ENCODE measurements around the gene SH3RF3. TPM values are rescaled to one million over a fixed set of nuclear protein-coding genes. Genes with fewer than 3 reads are reported as not detected.

Gene SH3RF3
- polyA plus RNA-seq, 2 donors = 1.1 to 1.3 TPM

GRCh38 chr2:109402980-109403840, 274.2 kb downstream of the SH3RF3 start:
- WGBS, 2 donors = 66 to 72% methylated on average over 17 of the region's 17 CpGs
- Histone ChIP-seq H3K36me3 (ENCODE audit: control insufficient read depth in 2 of 2, insufficient read depth in 2 of 2, low read length in 1 of 2) (peaks cover 0 to 2% of the 10 kb centered on the region in 2 donors), H3K9me3 (ENCODE audit: control insufficient read depth in 2 of 2, insufficient read depth in 1 of 2, low read depth in 1 of 2, low read length in 1 of 2) (no peaks in the 10 kb centered on the region), H3K27ac (ENCODE audit: low read depth in 2 of 2, low read length in 1 of 2) (no peak overlapping the region), H3K27me3 (ENCODE audit: control insufficient read depth in 1 of 2, insufficient read depth in 2 of 2, low read length in 2 of 2) (no peaks in the 10 kb centered on the region), H3K4me1 (ENCODE audit: control insufficient read depth in 2 of 2, insufficient read depth in 2 of 2, low read length in 1 of 2) (peaks cover 2 to 15% of the 10 kb centered on the region in 2 donors), H3K4me3 (ENCODE audit: low read depth in 1 of 2, low read length in 2 of 2) (no peak overlapping the region)

DNA sequence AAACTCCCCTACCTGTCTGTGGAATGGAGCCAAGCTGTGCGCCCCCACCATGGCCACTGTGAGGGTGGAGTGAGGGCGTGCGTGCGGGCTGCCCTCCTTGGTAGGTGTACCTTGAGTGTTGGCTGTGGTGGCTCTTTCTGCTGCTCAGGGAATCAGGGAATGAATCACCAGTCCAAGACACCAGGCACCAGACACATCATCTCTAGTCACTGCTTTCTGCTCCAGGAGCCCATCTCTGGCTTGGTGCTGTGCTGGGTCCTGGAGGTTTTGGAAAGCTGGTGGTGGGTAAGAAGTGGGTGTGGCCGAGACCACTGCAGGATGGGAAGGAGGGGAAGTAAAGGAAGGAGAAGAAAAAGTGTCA, 274.8 kb downstream of the SH3RF3 start:
- no peaks in the 10 kb centered on the region for H3K9me3 ChIP-seq (ENCODE audit: control insufficient read depth in 2 of 2, insufficient read depth in 1 of 2, low read depth in 1 of 2, low read length in 1 of 2)
- H3K27ac ChIP-seq (ENCODE audit: low read depth in 2 of 2, low read length in 1 of 2) = no peak overlapping the region
- H3K4me1 ChIP-seq (ENCODE audit: control insufficient read depth in 2 of 2, insufficient read depth in 2 of 2, low read length in 1 of 2) = peaks cover 2 to 17% of the 10 kb centered on the region in 2 donors
- H3K4me3 ChIP-seq (ENCODE audit: low read depth in 1 of 2, low read length in 2 of 2) = no peak overlapping the region
- 78 to 86% methylated on average over 5 of the region's 5 CpGs for WGBS, 2 donors
- peaks cover 0 to 2% of the 10 kb centered on the region in 2 donors for H3K36me3 ChIP-seq (ENCODE audit: control insufficient read depth in 2 of 2, insufficient read depth in 2 of 2, low read length in 1 of 2)
- no peaks in the 10 kb centered on the region for H3K27me3 ChIP-seq (ENCODE audit: control insufficient read depth in 1 of 2, insufficient read depth in 2 of 2, low read length in 2 of 2)

- H3K4me1 ChIP-seq (ENCODE audit: control insufficient read depth in 2 of 2, insufficient read depth in 2 of 2, low read length in 1 of 2) = peaks cover 2 to 17% of the 10 kb centered on the region in 2 donors
- 94 to 96% methylated on average over 6 of the region's 6 CpGs for WGBS, 2 donors
Measured at GRCh38 chr2:109404681-109405080, 275.7 kb downstream of the SH3RF3 start.

DNA sequence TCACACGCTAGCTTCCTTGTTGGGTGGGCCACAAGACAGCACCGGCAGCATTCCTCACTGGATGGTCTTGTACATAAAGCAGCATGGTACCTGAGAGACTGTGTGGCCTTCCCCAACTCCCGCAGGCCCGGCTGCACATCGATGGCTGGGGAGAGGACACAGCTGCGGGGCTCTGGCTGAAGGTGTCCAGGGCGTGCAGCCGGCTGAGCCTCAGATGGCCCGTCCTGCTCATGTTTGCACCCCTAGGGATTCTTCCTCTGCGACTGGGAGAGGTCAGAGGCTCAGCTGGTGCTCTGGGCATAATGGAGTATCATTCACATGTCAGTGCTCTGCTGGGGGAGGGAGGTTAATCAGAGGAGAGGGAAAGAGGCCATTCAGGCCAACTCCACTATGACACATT, 276.9 kb downstream of the SH3RF3 start:
- Histone ChIP-seq H3K9me3 (ENCODE audit: control insufficient read depth in 2 of 2, insufficient read depth in 1 of 2, low read depth in 1 of 2, low read length in 1 of 2) (no peaks in the 10 kb centered on the region), H3K27me3 (ENCODE audit: control insufficient read depth in 1 of 2, insufficient read depth in 2 of 2, low read length in 2 of 2) (no peaks in the 10 kb centered on the region), H3K36me3 (ENCODE audit: control insufficient read depth in 2 of 2, insufficient read depth in 2 of 2, low read length in 1 of 2) (no peaks in the 10 kb centered on the region), H3K4me3 (ENCODE audit: low read depth in 1 of 2, low read length in 2 of 2) (no peak overlapping the region), H3K27ac (ENCODE audit: low read depth in 2 of 2, low read length in 1 of 2) (no peak overlapping the region), H3K4me1 (ENCODE audit: control insufficient read depth in 2 of 2, insufficient read depth in 2 of 2, low read length in 1 of 2) (peaks cover 2 to 17% of the 10 kb centered on the region in 2 donors)
- WGBS, 2 donors = 92 to 93% methylated on average over 10 of the region's 10 CpGs

More at GRCh38 chr2:109404681-109405080, 275.7 kb downstream of the SH3RF3 start:
- H3K27me3 ChIP-seq (ENCODE audit: control insufficient read depth in 1 of 2, insufficient read depth in 2 of 2, low read length in 2 of 2) = no peaks in the 10 kb centered on the region
- H3K27ac ChIP-seq (ENCODE audit: low read depth in 2 of 2, low read length in 1 of 2) = no peak overlapping the region
- no peaks in the 10 kb centered on the region for H3K9me3 ChIP-seq (ENCODE audit: control insufficient read depth in 2 of 2, insufficient read depth in 1 of 2, low read depth in 1 of 2, low read length in 1 of 2)
- no peak overlapping the region for H3K4me3 ChIP-seq (ENCODE audit: low read depth in 1 of 2, low read length in 2 of 2)
- peaks cover 0 to 1% of the 10 kb centered on the region in 2 donors for H3K36me3 ChIP-seq (ENCODE audit: control insufficient read depth in 2 of 2, insufficient read depth in 2 of 2, low read length in 1 of 2)

GRCh38 chr2:109406301-109406700, 277.3 kb downstream of the SH3RF3 start:
- H3K36me3 ChIP-seq (ENCODE audit: control insufficient read depth in 2 of 2, insufficient read depth in 2 of 2, low read length in 1 of 2) = no peaks in the 10 kb centered on the region

DNA sequence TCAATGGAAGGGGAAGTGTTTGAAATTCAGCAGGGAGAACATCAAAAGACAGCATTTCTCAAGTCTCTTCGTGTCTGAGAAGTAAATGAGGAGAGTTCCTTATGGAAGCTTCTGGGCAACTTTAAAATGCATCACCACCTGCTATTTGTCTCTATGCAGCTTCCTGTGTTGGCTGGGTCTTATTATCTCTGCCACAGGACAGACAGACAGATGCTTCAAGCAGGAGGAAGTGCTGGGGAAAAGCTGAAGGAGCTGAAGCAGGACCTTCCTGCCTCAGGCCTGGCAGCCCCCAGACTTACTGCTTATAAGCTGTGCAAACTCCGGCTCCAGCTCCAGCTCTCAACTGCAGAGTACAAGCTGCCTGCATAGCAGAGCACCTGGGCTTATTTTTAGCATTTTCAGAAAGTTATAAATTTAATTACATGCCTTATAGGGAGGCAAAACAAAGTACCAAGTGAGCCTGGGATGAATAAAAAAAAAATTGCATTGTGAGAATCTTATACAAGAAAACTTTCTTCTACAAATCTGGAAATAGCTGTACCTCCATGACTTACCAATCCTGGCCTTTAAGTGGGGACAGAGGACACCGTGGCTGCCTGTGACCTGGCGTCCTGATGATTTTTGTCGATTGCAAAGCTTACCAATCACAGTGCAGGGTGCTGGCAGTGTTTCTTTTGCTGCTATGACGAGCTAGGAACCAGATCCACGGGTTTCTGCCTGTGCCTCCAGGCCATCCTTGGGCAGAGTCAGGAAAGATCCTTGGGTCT, 278.5 kb downstream of the SH3RF3 start:
- WGBS, 2 donors = 51 to 62% methylated on average over 7 of the region's 7 CpGs
- Histone ChIP-seq H3K4me1 (ENCODE audit: control insufficient read depth in 2 of 2, insufficient read depth in 2 of 2, low read length in 1 of 2) (peaks cover 2 to 19% of the 10 kb centered on the region in 2 donors), H3K27me3 (ENCODE audit: control insufficient read depth in 1 of 2, insufficient read depth in 2 of 2, low read length in 2 of 2) (no peaks in the 10 kb centered on the region), H3K36me3 (ENCODE audit: control insufficient read depth in 2 of 2, insufficient read depth in 2 of 2, low read length in 1 of 2) (no peaks in the 10 kb centered on the region), H3K4me3 (ENCODE audit: low read depth in 1 of 2, low read length in 2 of 2) (no peak overlapping the region), H3K27ac (ENCODE audit: low read depth in 2 of 2, low read length in 1 of 2) (no peak overlapping the region), H3K9me3 (ENCODE audit: control insufficient read depth in 2 of 2, insufficient read depth in 1 of 2, low read depth in 1 of 2, low read length in 1 of 2) (no peaks in the 10 kb centered on the region)

More at GRCh38 chr2:109406301-109406700, 277.3 kb downstream of the SH3RF3 start:
- Histone ChIP-seq H3K4me1 (ENCODE audit: control insufficient read depth in 2 of 2, insufficient read depth in 2 of 2, low read length in 1 of 2) (peaks cover 2 to 19% of the 10 kb centered on the region in 2 donors), H3K27me3 (ENCODE audit: control insufficient read depth in 1 of 2, insufficient read depth in 2 of 2, low read length in 2 of 2) (no peaks in the 10 kb centered on the region), H3K4me3 (ENCODE audit: low read depth in 1 of 2, low read length in 2 of 2) (no peak overlapping the region), H3K9me3 (ENCODE audit: control insufficient read depth in 2 of 2, insufficient read depth in 1 of 2, low read depth in 1 of 2, low read length in 1 of 2) (no peaks in the 10 kb centered on the region), H3K27ac (ENCODE audit: low read depth in 2 of 2, low read length in 1 of 2) (no peak overlapping the region)
- WGBS, 2 donors = 57 to 61% methylated on average over 8 of the region's 8 CpGs

DNA sequence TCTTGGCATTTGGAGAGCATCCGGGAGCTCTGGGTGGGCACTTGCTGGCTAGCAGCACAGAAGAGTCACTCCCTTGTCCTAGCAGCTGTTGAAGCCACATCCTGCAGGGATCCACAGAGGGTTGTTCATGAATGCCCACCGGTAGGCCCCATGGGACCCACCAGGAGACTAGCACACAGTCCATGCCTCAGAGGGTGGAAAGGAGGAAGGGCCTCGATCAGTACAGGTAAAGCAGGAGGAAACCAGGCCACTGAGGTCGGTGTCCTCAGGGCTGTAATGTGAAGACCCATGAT, 279.0 kb downstream of the SH3RF3 start:
- 60 to 67% methylated on average over 4 of the region's 4 CpGs for WGBS, 2 donors
- Histone ChIP-seq H3K4me1 (ENCODE audit: control insufficient read depth in 2 of 2, insufficient read depth in 2 of 2, low read length in 1 of 2) (peaks cover 2 to 19% of the 10 kb centered on the region in 2 donors), H3K36me3 (ENCODE audit: control insufficient read depth in 2 of 2, insufficient read depth in 2 of 2, low read length in 1 of 2) (no peaks in the 10 kb centered on the region), H3K27ac (ENCODE audit: low read depth in 2 of 2, low read length in 1 of 2) (no peak overlapping the region), H3K4me3 (ENCODE audit: low read depth in 1 of 2, low read length in 2 of 2) (no peak overlapping the region), H3K27me3 (ENCODE audit: control insufficient read depth in 1 of 2, insufficient read depth in 2 of 2, low read length in 2 of 2) (no peaks in the 10 kb centered on the region), H3K9me3 (ENCODE audit: control insufficient read depth in 2 of 2, insufficient read depth in 1 of 2, low read depth in 1 of 2, low read length in 1 of 2) (no peaks in the 10 kb centered on the region)

GRCh38 chr2:109409321-109410038, 280.5 kb downstream of the SH3RF3 start:
- H3K4me1 ChIP-seq (ENCODE audit: control insufficient read depth in 2 of 2, insufficient read depth in 2 of 2, low read length in 1 of 2) = peaks cover 2 to 19% of the 10 kb centered on the region in 2 donors
- 76 to 82% methylated on average over 13 of the region's 13 CpGs for WGBS, 2 donors
- H3K4me3 ChIP-seq (ENCODE audit: low read depth in 1 of 2, low read length in 2 of 2) = no peak overlapping the region

DNA sequence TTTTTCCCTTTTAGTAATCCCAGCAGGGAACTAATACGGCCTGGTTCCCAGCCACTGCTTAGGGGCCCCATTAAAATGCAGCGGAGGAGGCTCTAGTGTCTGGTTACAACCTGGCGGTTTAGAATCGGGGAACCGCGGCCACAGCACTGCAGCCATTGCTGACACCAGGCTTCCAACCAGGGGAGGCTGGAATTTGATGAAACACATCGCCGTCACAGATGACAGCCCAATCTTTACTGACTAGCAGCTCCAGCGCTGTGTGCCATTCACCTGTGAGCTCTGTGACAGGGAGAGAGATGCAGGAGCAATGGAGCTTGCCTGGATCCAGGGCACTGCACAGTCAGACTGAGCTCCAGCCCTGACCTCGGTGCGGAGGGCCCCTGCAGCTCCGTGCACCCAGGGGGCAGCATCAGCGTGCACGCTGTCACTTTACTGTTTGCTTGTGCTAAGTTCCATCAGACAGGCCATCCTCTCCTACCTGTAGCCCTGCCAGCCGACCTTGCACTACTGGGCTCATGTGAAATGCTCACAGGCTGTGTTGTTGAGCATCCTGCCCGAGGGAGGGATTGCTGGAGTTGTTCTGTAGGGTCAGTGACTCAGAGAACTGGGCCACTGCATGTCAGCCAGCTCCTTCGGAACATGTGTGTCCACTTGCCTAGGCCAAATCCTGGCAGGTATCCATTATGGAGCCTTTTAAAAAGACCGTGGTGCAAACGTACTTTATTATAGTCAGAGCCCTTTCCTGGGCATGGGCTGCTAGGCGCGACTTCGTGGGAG, 281.2 kb downstream of the SH3RF3 start:
- Histone ChIP-seq H3K4me3 (ENCODE audit: low read depth in 1 of 2, low read length in 2 of 2) (no peak overlapping the region), H3K27me3 (ENCODE audit: control insufficient read depth in 1 of 2, insufficient read depth in 2 of 2, low read length in 2 of 2) (no peaks in the 10 kb centered on the region), H3K27ac (ENCODE audit: low read depth in 2 of 2, low read length in 1 of 2) (no peak overlapping the region), H3K4me1 (ENCODE audit: control insufficient read depth in 2 of 2, insufficient read depth in 2 of 2, low read length in 1 of 2) (peaks cover 2 to 19% of the 10 kb centered on the region in 2 donors), H3K9me3 (ENCODE audit: control insufficient read depth in 2 of 2, insufficient read depth in 1 of 2, low read depth in 1 of 2, low read length in 1 of 2) (no peaks in the 10 kb centered on the region), H3K36me3 (ENCODE audit: control insufficient read depth in 2 of 2, insufficient read depth in 2 of 2, low read length in 1 of 2) (no peaks in the 10 kb centered on the region)
- WGBS, 2 donors = 71% methylated on average over 22 of the region's 22 CpGs

More at GRCh38 chr2:109409321-109410038, 280.5 kb downstream of the SH3RF3 start:
- Histone ChIP-seq H3K27ac (ENCODE audit: low read depth in 2 of 2, low read length in 1 of 2) (no peak overlapping the region), H3K9me3 (ENCODE audit: control insufficient read depth in 2 of 2, insufficient read depth in 1 of 2, low read depth in 1 of 2, low read length in 1 of 2) (no peaks in the 10 kb centered on the region), H3K36me3 (ENCODE audit: control insufficient read depth in 2 of 2, insufficient read depth in 2 of 2, low read length in 1 of 2) (no peaks in the 10 kb centered on the region), H3K27me3 (ENCODE audit: control insufficient read depth in 1 of 2, insufficient read depth in 2 of 2, low read length in 2 of 2) (no peaks in the 10 kb centered on the region)
